Small intestine (tissue), 7 donors: ENCODE measurements around the gene LPAR6. TPM values are rescaled to one million over a fixed set of nuclear protein-coding genes. Genes with fewer than 3 reads are reported as not detected.
"Not testable (repeated sequence)": the region's sequence is repeated elsewhere in the genome, so short reads cannot be mapped to it uniquely, and the experiment has no call there.

Source experiments
- DNase-seq, 2 donors: peaks; one replicate each; pipeline versions ENCODE4 v3.0.0 to v3.0.0-alpha.2; 2013
- FAIRE-seq: peaks from 2 replicates; lab custom pipeline; 2012; peaks lifted over from hg19 to GRCh38; lab: Jason Lieb, UNC
- H3K27ac ChIP-seq, 3 donors: one replicate each; pipeline ENCODE4 v1.5.1; 2013; ENCODE audit warnings: low read length in 2 of 3, mild to moderate bottlenecking in 2 of 3, control low read depth in 1 of 3, inconsistent platforms in 1 of 3, low read depth in 1 of 3, moderate library complexity in 1 of 3
- H3K27me3 ChIP-seq, 3 donors: one replicate each; pipeline ENCODE4 v1.6.1; 2013; ENCODE audit warnings: low read length in 3 of 3, inconsistent platforms in 1 of 3; ENCODE audit not compliant: control insufficient read depth in 3 of 3, insufficient read depth in 3 of 3
- H3K36me3 ChIP-seq, 3 donors: one replicate each; pipeline ENCODE4 v1.6.1; 2013; ENCODE audit warnings: low read length in 3 of 3, inconsistent platforms in 1 of 3, low read depth in 1 of 3, mild to moderate bottlenecking in 1 of 3, moderate library complexity in 1 of 3; ENCODE audit not compliant: control insufficient read depth in 3 of 3, insufficient read depth in 2 of 3
- H3K4me1 ChIP-seq, 3 donors: one replicate each; pipeline ENCODE4 v1.6.1; 2013; ENCODE audit warnings: low read length in 2 of 3, inconsistent platforms in 1 of 3, low read depth in 1 of 3, mild to moderate bottlenecking in 1 of 3, moderate library complexity in 1 of 3; ENCODE audit not compliant: control insufficient read depth in 3 of 3, insufficient read depth in 2 of 3
- H3K4me3 ChIP-seq, 3 donors: one replicate each; pipeline ENCODE4 v1.5.1; 2013; ENCODE audit warnings: low read length in 3 of 3, control low read depth in 1 of 3, inconsistent platforms in 1 of 3, low read depth in 1 of 3, mild to moderate bottlenecking in 1 of 3, moderate library complexity in 1 of 3
- H3K9me3 ChIP-seq, 2 donors: one replicate each; pipeline ENCODE4 v1.6.1; 2013; ENCODE audit warnings: low read depth in 1 of 2, low read length in 1 of 2; ENCODE audit not compliant: control insufficient read depth in 2 of 2, insufficient read depth in 1 of 2
- WGBS, 3 donors: extraction: QIAGEN DNeasy Blood & Tissue Kit; methylation state at CpG; one replicate each; pipeline ENCODE4 v1.1.7; 2013; 5-methylcytosine and 5-hydroxymethylcytosine counted together
- polyA plus RNA-seq, 4 donors: library from polyadenylated mRNA; stranded (reverse) in 3 of 4; unstranded in 1 of 4; fragments of 200-250 nt in 3 of 4; fragments of 120-200 nt in 1 of 4; gene quantifications; one replicate each; pipeline versions ENCODE4 v1.2.1 to v1.2.3, GENCODE V29; 2013
- donor health status: healthy with polysubstance abuse.
- donor health status: control.
- donor health status: control.
- donor health status: Bipolar disorder and iron deficiency.
- donor health status: healthy.

Gene LPAR6
- polyA plus RNA-seq, 4 donors = 1.8 to 23.6 (median 11.6) TPM

- WGBS, 3 donors = 90 to 99% (median 98%) methylated on average over 3 of the region's 3 CpGs
- Histone ChIP-seq H3K36me3 (no peaks in the 10 kb centered on the region), H3K4me1 (no peaks in the 10 kb centered on the region), H3K27ac (no peak overlapping the region), H3K27me3 (no peaks in the 10 kb centered on the region), H3K9me3 (peaks cover 0 to 2% of the 10 kb centered on the region in 2 donors), H3K4me3 (no peak overlapping the region)
- no peak for DNase-seq
- FAIRE-seq = no peak
Measured at GRCh38 chr13:48429036-48429435, 16.1 kb upstream of the LPAR6 start.

GRCh38 chr13:48426755-48427298 is 13.9 kb upstream of the LPAR6 start:
- DNase-seq, H3K36me3 ChIP-seq, FAIRE-seq, H3K27me3 ChIP-seq, H3K4me1 ChIP-seq, H3K9me3 ChIP-seq, H3K4me3 ChIP-seq, H3K27ac ChIP-seq: not testable (repeated sequence)
- WGBS, 3 donors = 87 to 94% (median 93%) methylated on average over 8 of the region's 9 CpGs

- Histone ChIP-seq H3K36me3 (no peaks in the 10 kb centered on the region), H3K27me3 (no peaks in the 10 kb centered on the region), H3K4me1 (no peaks in the 10 kb centered on the region), H3K9me3 (peaks cover 0 to 2% of the 10 kb centered on the region in 2 donors), H3K4me3 (no peak overlapping the region), H3K27ac (no peak overlapping the region)
- FAIRE-seq (no peak), DNase-seq (no peak)
Measured at GRCh38 chr13:48426052-48426451, 13.1 kb upstream of the LPAR6 start.

- H3K36me3 ChIP-seq = no peaks in the 10 kb centered on the region
- H3K27me3 ChIP-seq = no peaks in the 10 kb centered on the region
- DNase-seq = no peak
- H3K4me3 ChIP-seq = no peak overlapping the region
- H3K27ac ChIP-seq = no peak overlapping the region
- no peak for FAIRE-seq
- H3K4me1 ChIP-seq = no peaks in the 10 kb centered on the region
- H3K9me3 ChIP-seq = peaks cover 0 to 4% of the 10 kb centered on the region in 2 donors
- WGBS, 3 donors = 93 to 99% (median 94%) methylated on average over 3 of the region's 3 CpGs
Measured at GRCh38 chr13:48424212-48424611, 11.3 kb upstream of the LPAR6 start.

- not testable (repeated sequence) for H3K36me3 ChIP-seq, FAIRE-seq, H3K9me3 ChIP-seq, H3K4me3 ChIP-seq, H3K27ac ChIP-seq, DNase-seq, H3K4me1 ChIP-seq, H3K27me3 ChIP-seq
- 96 to 98% (median 98%) methylated on average over 5 of the region's 5 CpGs for WGBS, 3 donors
Measured at GRCh38 chr13:48422003-48422402, 9.1 kb upstream of the LPAR6 start.

GRCh38 chr13:48415516-48415915 is 2.6 kb upstream of the LPAR6 start:
- Histone ChIP-seq H3K27me3 (no peaks in the 10 kb centered on the region), H3K4me3 (no peak overlapping the region), H3K27ac (no peak overlapping the region), H3K36me3 (peaks cover 0 to 15% (median 0%) of the 10 kb centered on the region in 3 donors), H3K4me1 (no peaks in the 10 kb centered on the region), H3K9me3 (peaks cover 0 to 14% of the 10 kb centered on the region in 2 donors)
- 80 to 88% (median 86%) methylated on average over 2 of the region's 2 CpGs for WGBS, 3 donors
- no peak for DNase-seq
- no peak for FAIRE-seq

- Histone ChIP-seq H3K4me1 (no peaks in the 10 kb centered on the region), H3K9me3 (peaks cover 0 to 12% of the 10 kb centered on the region in 2 donors), H3K4me3 (no peak overlapping the region), H3K27me3 (no peaks in the 10 kb centered on the region), H3K36me3 (peaks cover 0 to 15% (median 0%) of the 10 kb centered on the region in 3 donors), H3K27ac (no peak overlapping the region)
- DNase-seq (no peak), FAIRE-seq (peak; percentile 80)
Measured at GRCh38 chr13:48414501-48414900, 1.6 kb upstream of the LPAR6 start.

GRCh38 chr13:48411841-48412531 is 927 bp downstream of the LPAR6 start:
- WGBS, 3 donors = 4 to 14% (median 10%) methylated on average over 13 of the region's 13 CpGs
- H3K9me3 ChIP-seq = peaks cover 0 to 10% of the 10 kb centered on the region in 2 donors
- DNase-seq = peak; percentile 41 to 62
- H3K36me3 ChIP-seq = peaks cover 0 to 13% (median 0%) of the 10 kb centered on the region in 3 donors
- peak overlapping the region; percentile 76 to 89 (median 85) for H3K27ac ChIP-seq
- no peak for FAIRE-seq
- peak overlapping the region; percentile 28 to 63 (median 44) for H3K4me3 ChIP-seq
- no peaks in the 10 kb centered on the region for H3K4me1 ChIP-seq
- H3K27me3 ChIP-seq = no peaks in the 10 kb centered on the region
